Thoracic aorta (tissue), 2 donors: ENCODE results near the gene CANT1. TPM values are rescaled to one million over a fixed set of nuclear protein-coding genes. Genes with fewer than 3 reads are reported as not detected.

Experiments
- ATAC-seq: fragments of 150-250 bp; one replicate; pipeline ENCODE4 v1.8.0; 2017; ENCODE audit warnings: low read depth; ENCODE audit not compliant: insufficient number of reproducible peaks, low FRiP score
- DNase-seq: peaks from one replicate; pipeline ENCODE4 v3.0.0-alpha.2; 2020; ENCODE audit warnings: low spot score
- H3K27ac ChIP-seq, 2 donors: fragments of 200-600 bp; sonication (generic); 1 replicate in 1 of 2; 2 replicates in 1 of 2; pipeline ENCODE4 v1.5.1; 2016; ENCODE audit warnings: mild to moderate bottlenecking in 2 of 2, moderate library complexity in 2 of 2
- H3K27me3 ChIP-seq: fragments of 200-600 bp; sonication (generic); replicated peaks from 2 replicates; pipeline ENCODE4 v1.6.0; 2016; ENCODE audit warnings: mild to moderate bottlenecking; ENCODE audit not compliant: insufficient read depth
- H3K36me3 ChIP-seq: fragments of 200-600 bp; sonication (generic); one replicate; pipeline ENCODE4 v1.5.1; 2016
- H3K4me1 ChIP-seq, 2 donors: fragments of 200-600 bp; sonication (generic); 1 replicate in 1 of 2; 2 replicates in 1 of 2; pipeline versions ENCODE4 v1.5.1 to v1.6.0; 2016; ENCODE audit warnings: low read depth in 2 of 2, mild to moderate bottlenecking in 1 of 2; ENCODE audit not compliant: control insufficient read depth in 1 of 2
- H3K4me3 ChIP-seq: fragments of 200-600 bp; sonication (generic); 2 replicates; pipeline ENCODE4 v1.5.1; 2016; ENCODE audit warnings: mild to moderate bottlenecking
- H3K9me3 ChIP-seq: fragments of 200-600 bp; sonication (generic); 2 replicates; pipeline ENCODE4 v1.5.1; 2016
- CTCF ChIP-seq: fragments of 200-600 bp; sonication (generic); IDR thresholded peaks from one replicate; pipeline ENCODE4 v1.5.1; 2019; ENCODE audit warnings: antibody characterized with exemption
- total RNA-seq, 2 donors: library from RNA; depleted of rRNA; stranded (reverse); fragments of >200 nt; gene quantifications; one replicate each; pipeline versions ENCODE4 v1.1.0 to v1.2.3, GENCODE V29; 2016

Gene CANT1
- total RNA-seq, 2 donors from 2014 or later = 21.4 to 41.0 TPM

- ATAC-seq = no peak
- no peak for TF ChIP-seq CTCF
These were observed 64.6 kb downstream of the CANT1 start for GRCh38 chr17:78944956-78945355.

GRCh38 chr17:78944026-78944425, 65.5 kb downstream of the CANT1 start:
- DNase-seq (no peak), ATAC-seq (no peak)
- Histone ChIP-seq H3K4me3 (no peak overlapping the region), H3K36me3 (no peaks in the 10 kb centered on the region), H3K27ac (no peak overlapping the region), H3K9me3 (no peaks in the 10 kb centered on the region), H3K27me3 (no peaks in the 10 kb centered on the region), H3K4me1 (peaks cover 0 to 17% of the 10 kb centered on the region in 2 donors)
- no peak for TF ChIP-seq CTCF

More at GRCh38 chr17:78944956-78945355, 64.6 kb downstream of the CANT1 start:
- Histone ChIP-seq H3K4me3 (no peak overlapping the region), H3K4me1 (peaks cover 0 to 8% of the 10 kb centered on the region in 2 donors), H3K27me3 (no peaks in the 10 kb centered on the region), H3K27ac (no peak overlapping the region), H3K36me3 (no peaks in the 10 kb centered on the region), H3K9me3 (no peaks in the 10 kb centered on the region)
- DNase-seq = no peak

Other genes starting within 250 kb of the CANT1 start
- gene CYTH1, start 227.5 kb downstream of the CANT1 start, total RNA-seq = 10 to 100 TPM; 79.2 to 79.4 TPM
- 10 to 100 TPM; 40.3 to 95.9 TPM for gene USP36, start 168.9 kb downstream of the CANT1 start, total RNA-seq
- gene CEP295NL, start 106.6 kb downstream of the CANT1 start, total RNA-seq = 10 to 100 TPM in 1 of 2 donors, 1 to 10 TPM in 1; 6.8 to 13.0 TPM
- 100 to 1,000 TPM; 475 to 619 TPM for gene TIMP2, start 84.4 kb downstream of the CANT1 start, total RNA-seq
- gene LGALS3BP, start 29.8 kb downstream of the CANT1 start, total RNA-seq = 100 to 1,000 TPM; 205 to 308 TPM
- 100 to 1,000 TPM; 445 to 518 TPM for gene C1QTNF1, start 14.4 kb upstream of the CANT1 start, total RNA-seq
- 10 to 100 TPM; 50.0 to 75.9 TPM for gene ENGASE, start 65.1 kb upstream of the CANT1 start, total RNA-seq